CD4-positive, alpha-beta T cell treated with Interleukin-1 beta for 1 hour (primary cell): ENCODE results near the gene SRRM2.
"Not testable (repeated sequence)": the region's sequence is repeated elsewhere in the genome, so short reads cannot be mapped to it uniquely, and the experiment has no call there.

Source experiments
- DNase-seq, 2 donors: peaks; one replicate each; pipeline ENCODE4 v3.0.0-alpha.2; 2020 to 2022

The SRRM2 gene

GRCh38 chr16:2715519-2715918, 36.9 kb upstream of the SRRM2 start:
- peak; percentile 80 to 84 for DNase-seq

- no peak for DNase-seq
Measured at GRCh38 chr16:2715966-2716885, 36.2 kb upstream of the SRRM2 start.

GRCh38 chr16:2716948-2717347, 35.5 kb upstream of the SRRM2 start:
- no peak for DNase-seq

DNA sequence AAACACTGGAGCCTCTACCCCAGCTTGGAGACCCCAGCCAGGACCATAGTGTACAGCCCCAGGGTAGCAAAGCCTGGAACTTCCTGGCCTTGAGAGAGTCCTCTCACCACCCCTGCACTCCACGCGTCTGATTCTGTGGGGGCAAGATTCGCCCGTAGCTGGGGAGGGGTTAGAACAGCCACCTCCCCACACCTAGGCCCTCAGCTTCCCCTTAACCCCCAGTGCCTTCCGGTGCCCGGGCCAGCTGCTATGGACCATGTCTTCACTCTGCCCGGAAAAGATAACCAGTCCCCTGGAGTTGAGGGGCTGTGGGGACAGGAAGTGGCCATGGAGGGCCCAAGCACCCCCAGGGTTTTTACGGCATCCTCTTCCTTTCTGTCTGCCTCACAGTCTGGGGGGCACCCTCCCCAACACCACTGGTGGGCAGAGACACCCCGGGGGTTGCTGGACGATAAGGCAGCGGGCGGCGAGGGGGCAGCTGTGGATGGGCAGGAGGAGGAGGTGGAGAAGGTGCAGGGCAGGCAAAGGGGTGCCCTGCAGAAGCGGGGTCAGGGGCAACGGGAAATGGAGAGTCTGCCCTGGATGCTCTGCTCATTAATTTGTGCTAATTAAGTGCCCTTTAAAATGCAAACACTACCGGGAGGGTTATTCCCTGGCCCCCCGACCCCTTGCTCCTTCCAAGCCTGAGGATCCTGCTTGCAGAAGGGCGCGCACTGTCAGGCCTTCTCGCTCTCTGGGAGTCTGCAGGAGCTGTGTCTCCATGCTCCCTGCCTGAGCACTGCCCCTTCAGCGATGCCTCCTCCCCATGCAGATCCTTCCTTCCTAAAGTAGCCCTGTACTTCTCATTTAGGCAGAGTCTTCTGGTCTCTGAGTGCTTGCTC, 34.8 kb upstream of the SRRM2 start:
- DNase-seq: no peak

DNA sequence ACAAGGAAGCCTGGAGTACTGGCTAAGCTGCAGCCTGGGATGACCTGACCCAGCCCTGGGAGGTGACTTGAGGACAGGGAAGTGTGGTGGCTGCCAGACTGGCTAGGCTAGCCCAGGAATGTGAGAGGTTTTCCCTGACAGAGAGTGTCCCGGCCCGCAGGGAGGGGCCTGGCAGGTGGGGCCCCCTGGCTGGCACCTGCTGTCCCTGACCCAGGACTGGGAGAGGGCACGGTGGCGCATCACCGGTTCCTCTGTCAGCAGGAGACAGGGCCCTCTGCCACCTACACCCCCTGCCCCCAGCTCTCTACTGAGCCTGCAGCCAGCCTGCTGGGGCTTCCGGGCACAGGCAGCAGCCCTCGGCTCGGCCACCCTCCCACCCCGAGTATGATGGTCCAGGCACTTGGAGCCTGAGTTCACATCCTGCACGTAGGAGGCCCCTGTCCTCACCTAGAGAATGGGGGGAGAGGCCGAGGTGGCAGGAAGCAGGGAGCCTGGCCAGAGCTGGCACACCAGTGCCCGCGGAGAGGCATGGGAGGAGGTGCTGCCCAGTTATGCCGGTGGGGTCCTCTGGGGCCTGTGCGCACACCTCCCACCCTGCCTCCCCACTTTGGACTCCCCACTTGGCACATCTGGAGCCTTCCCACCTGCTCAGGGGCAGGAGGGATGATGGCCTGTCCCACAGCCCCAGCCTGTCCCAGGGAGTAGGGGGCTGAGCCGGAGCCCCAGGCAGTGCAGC, 32.9 kb upstream of the SRRM2 start:
- no peak for DNase-seq

DNA sequence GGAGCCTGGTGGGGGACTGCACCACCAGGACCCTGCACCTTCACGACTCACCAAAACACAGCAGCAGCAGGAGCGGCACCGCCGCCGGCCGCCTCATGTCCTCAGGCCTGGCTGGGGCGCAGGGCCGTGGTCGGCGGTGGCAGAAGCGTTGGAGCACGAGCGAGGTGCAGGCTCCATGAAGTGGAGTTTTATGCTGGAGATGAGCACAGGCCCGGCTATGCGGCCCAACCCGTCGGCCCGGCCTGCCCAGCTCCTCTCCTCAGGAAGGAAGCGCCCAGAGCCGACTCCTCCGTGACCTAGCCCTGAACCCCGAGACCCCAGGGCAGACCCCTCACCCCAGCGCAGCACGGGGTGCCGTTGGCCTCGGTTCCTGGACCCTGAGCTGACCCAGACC, 32.4 kb upstream of the SRRM2 start, which contains the start of gene PRSS27:
Gene PRSS27, minus strand, starts transcription at position 161 of the 394 bp plus-strand sequence. Its CDS starts 64 bp downstream, at position 97.
- DNase-seq: no peak

DNA sequence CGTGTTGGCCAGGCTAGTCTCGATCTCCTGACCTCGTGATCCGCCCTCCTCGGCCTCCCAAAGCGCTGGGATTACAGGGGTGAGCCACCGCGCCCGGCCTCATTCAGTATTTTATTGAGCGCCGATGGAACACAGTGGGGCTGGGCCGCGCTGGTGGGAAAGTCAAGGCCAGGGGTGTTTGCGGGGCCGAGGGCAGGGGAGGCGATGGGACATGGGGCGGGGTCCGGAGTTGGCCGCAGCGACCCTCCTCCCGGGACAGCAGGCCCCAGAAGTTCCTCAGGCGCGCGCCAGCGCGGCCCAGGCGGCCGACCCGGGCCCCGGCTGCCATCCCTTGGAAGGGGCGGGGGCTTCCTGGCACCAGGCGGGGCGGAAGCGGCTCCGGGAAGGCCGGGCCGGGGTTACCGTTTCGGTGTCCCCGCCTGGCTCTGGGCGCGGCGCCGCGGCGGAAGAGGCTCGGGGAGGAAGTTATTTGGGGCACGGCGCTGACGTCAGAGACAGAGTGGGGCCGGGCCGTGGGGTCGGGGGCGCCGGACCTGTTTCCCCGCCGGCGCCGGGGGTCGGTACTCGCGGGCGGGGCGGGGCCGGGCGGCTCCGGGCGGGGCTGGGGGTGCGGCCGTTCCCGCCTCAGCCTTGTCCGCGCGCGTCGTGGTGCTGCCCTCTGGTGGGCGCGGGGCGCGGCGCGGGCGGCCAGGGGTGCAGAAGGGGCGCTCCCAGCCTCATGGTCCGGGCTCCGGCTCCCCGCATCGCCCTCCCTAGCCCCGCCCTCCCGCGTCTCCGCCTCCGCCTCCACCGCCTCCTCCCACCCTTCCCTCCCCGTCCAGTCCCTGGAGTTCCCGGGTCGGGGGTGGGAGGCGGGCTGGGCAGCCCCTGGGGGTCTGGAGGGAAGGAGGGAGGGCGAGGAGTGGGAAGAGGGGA, 31.5 kb upstream of the SRRM2 start:
- peak; percentile 90 for DNase-seq

- not testable (repeated sequence) for DNase-seq
Measured at GRCh38 chr16:2721634-2722173, 30.7 kb upstream of the SRRM2 start.

DNA sequence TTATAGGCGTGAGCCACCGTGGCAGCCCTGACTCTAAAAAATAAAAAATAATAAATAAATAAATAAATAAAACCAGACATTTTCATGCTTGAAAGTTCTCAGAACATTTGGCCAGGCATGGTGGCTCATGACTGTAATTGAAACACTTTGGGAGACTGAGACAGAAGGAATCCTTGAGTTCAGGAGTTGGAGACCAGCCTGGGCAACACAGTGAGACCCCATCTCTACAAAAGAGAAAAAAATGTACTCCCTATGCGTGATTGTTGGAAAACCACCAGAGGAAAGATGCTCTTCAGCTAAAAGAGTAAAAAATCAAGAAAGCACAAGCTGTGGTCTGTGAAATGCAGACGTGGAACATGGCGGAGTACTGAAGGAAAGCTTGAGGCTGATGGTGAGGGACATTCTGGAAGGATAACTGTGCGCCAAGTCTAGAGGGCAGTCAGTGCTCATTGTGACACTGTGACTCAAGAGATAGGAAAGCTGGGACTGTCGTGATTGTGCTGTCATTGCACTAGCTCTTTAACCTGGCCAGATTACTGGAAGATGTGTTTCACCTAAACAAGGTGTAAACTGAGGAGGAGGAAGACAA, 28.3 kb upstream of the SRRM2 start:
- DNase-seq: no peak

DNA sequence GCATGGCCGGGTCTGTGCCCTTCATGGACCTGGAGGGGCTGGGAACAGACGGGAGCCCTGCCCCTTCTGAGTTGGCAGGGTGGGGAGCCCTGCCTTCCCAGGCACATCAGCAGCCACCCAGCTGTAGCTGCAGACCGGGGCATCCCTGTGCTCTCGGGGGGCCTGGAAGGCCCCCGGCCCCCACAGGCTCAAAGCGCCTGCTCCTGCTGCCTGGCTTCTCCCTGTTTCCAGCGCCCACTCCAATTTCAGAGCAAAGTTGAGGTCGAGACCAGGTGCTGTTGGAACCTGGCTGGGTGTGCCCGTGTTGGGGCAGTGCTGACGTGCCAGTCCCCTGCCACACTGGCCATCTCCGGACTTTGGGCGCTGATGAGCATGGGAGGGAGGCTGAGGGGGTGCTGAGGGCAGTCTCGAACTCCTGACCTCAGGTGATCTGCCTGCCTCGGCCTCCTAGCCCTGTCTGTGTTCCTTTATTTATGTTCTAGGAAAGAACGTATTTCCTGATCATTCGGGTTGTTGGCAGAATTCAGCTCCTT, 27.6 kb upstream of the SRRM2 start:
- DNase-seq: no peak

GRCh38 chr16:2726923-2727322, 25.5 kb upstream of the SRRM2 start:
- DNase-seq: no peak

- DNase-seq: no peak
Measured at GRCh38 chr16:2728034-2728433, 24.4 kb upstream of the SRRM2 start.

DNA sequence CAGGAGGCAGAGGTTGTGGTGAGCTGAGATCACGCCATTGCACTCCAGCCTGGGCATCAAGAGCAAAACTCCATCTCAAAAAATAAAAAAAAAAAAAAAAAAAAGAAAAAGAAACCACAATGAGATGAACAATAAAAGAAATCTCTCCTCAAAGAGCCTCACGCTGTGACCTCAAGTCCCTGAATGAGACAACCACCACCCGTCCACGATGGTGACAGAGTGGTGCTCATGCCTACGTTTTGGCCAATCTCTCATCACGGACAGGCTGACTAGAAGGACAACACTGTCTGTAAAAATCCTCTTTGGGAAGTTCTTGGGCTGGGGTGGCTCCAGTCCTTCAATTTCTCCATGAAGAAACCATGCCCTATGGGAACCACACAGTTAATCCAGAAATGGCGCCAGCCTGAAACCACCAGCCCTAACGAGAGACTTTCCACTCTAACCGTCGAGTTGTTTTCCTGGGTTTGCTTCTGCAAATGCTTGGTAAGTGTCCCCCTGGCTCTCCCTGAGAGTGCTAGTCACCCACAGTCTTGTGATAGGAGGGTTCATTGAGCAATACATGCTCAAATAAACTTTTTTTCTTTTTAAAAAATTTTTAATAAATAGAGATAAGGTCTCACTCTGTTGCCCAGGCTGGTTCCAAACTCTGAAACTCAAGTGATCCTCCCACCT, 17.5 kb upstream of the SRRM2 start:
- DNase-seq: no peak

DNA sequence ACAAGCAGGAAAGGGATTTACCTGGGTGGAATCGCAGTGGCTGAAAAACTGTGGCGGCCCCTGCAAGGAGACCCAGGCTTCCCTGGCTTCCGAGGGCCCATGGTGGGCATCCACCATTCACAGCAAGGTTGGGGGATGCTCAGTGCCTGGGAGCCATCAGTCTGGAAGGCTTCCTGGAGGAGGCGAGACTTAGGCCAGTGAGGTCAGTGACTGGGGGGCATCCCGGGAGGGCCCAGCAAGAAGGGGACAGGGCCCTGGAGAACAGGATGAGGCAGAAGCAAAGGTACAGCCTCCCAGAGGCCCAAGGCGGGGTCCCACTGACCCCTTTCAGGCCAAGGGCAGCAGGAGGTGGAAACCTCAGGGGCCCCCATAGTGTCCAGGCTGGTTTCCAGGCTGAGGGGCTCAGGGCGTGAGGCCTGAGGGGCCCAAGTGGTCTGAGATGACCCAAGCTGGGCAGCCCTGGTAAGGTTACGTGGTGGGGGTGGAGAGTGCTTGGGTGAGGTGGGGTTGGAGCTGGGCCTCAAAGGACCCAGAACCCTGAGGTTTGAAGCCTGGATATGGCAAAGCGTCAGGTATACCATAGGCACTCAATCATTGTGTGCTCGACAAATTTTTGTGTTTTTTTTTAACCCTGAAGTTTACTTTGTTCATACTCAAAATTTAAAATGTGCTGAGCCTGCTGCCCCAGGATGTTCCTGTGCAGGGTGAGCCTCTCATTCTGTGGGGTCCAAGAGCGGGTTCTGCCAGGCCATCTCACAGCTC, 15.8 kb upstream of the SRRM2 start:
- no peak for DNase-seq

DNA sequence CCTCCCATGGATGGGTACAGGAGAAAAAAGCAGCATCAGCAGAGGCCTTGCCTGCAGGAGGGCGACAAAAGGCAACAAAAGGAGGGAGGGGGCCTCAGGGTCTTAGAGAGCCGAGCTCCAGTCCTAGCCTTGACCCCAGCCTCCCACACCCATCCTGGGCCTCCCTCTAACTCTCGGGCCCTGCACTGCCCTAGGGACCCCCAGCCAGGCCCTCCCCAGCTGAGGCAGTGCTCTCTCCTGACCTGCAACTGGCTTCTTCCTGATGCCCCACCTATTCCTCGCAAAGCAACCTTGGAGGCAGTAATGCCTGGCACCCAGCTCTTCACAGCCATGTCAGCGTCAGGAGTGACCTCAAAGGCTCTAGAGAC, 15.2 kb upstream of the SRRM2 start:
- DNase-seq: no peak

- no peak for DNase-seq
Measured at GRCh38 chr16:2737895-2738418, 14.5 kb upstream of the SRRM2 start.

DNA sequence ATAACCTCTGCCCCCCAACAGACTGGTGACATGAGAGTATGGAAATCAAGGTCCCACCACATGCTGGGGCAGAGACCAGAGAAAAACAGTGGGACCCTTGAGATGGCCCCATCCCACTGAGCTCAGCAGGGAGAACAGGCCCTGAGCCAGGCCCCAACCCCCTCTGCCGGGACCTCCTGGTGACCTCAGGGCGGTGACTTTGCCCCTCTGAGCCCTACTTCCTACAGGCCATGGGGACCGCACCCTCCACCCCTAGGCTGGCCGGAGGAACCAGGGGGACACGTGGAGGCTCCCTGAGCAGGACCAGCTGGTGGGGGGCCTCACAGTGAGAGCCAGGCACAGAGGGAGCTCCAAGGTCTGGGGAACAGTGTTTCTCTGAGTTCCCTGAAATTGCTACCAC, 13.8 kb upstream of the SRRM2 start:
- DNase-seq: no peak

GRCh38 chr16:2739625-2740430, 12.6 kb upstream of the SRRM2 start:
- no peak for DNase-seq
